Endothelial cell of umbilical vein (primary cell): Measurements from ENCODE around the gene RAD51B. TPM values are rescaled to one million over a fixed set of nuclear protein-coding genes. Genes with fewer than 3 reads are reported as not detected.

Experiments used
- BruUV-seq: library from RNA; stranded (reverse); fragments of 400-500 nt; replicated peaks from 2 replicates; lab custom pipeline; 2021; lab: Mats Ljungman, UMichigan
- CTCF ChIA-PET: fragments of 300-600, 350-600 bp; sonication (Branson Sonifier 250); formaldehyde crosslinking; loops from one replicate; lab custom pipeline; 2021; ENCODE audit warnings: antibody characterized with exemption, inconsistent platforms; lab: Charles Lee
- POLR2A ChIA-PET: fragments of 300-600, 350-600 bp; sonication (Branson Sonifier 250); formaldehyde crosslinking; loops from one replicate; lab custom pipeline; 2021; ENCODE audit warnings: antibody characterized with exemption, inconsistent platforms; lab: Charles Lee
- DNase-seq: peaks from one replicate; pipeline ENCODE4 v3.0.0-alpha.2; 2011; ENCODE audit warnings: low read depth, low spot score
- FAIRE-seq: peaks from 2 replicates; lab custom pipeline; 2011; peaks lifted over from hg19 to GRCh38; lab: Jason Lieb, UNC
- H2AFZ ChIP-seq: 2 replicates; pipeline ENCODE4 v1.6.0; 2012; ENCODE audit warnings: low read depth, low read length, control low read depth, inconsistent platforms
- H3K27ac ChIP-seq: 2 replicates; pipeline ENCODE4 v1.5.1; 2011; ENCODE audit warnings: low read depth, mild to moderate bottlenecking, control low read depth, low read length, moderate library complexity; ENCODE audit not compliant: insufficient read depth
- H3K27me3 ChIP-seq, 2 experiments: 2 replicates each; pipeline versions ENCODE4 v1.6.0 to v1.6.1; 2011; ENCODE audit warnings: low read length in 2 of 2, mixed read lengths in 1 of 2; ENCODE audit not compliant: control insufficient read depth in 2 of 2, insufficient read depth in 2 of 2
- H3K36me3 ChIP-seq, 2 experiments: 2 replicates in 1 of 2; 3 replicates in 1 of 2; pipeline ENCODE4 v1.5.1; 2011; ENCODE audit warnings: low read length in 2 of 2, mild to moderate bottlenecking in 1 of 2, moderate library complexity in 1 of 2; ENCODE audit not compliant: control insufficient read depth in 2 of 2, insufficient read depth in 2 of 2; ENCODE audit errors: extremely low read depth in 1 of 2
- H3K4me1 ChIP-seq: 3 replicates; pipeline ENCODE4 v1.5.1; 2011; ENCODE audit warnings: mild to moderate bottlenecking, low read length; ENCODE audit not compliant: control insufficient read depth, insufficient read depth; ENCODE audit errors: extremely low read depth
- H3K4me2 ChIP-seq: 2 replicates; pipeline ENCODE4 v1.6.1; 2011; ENCODE audit warnings: low read length, control low read depth, mixed read lengths; ENCODE audit not compliant: insufficient read depth
- H3K4me3 ChIP-seq, 3 experiments: fragments of 200-600 bp in 1 of 3; sonication (generic), shearing (Covaris generic) in 1 of 3; replicated peaks in 1 of 3; 2 replicates each; pipeline ENCODE4 v1.5.1; 2011 to 2016; ENCODE audit warnings: control low read depth in 3 of 3, low read length in 3 of 3, mild to moderate bottlenecking in 2 of 3, inconsistent platforms in 1 of 3, low read depth in 1 of 3, moderate library complexity in 1 of 3; ENCODE audit not compliant: insufficient read depth in 1 of 3
- H3K79me2 ChIP-seq: 2 replicates; pipeline ENCODE4 v1.6.0; 2012; ENCODE audit warnings: low read length, inconsistent platforms; ENCODE audit not compliant: control insufficient read depth, insufficient read depth
- H3K9ac ChIP-seq: replicated peaks from 2 replicates; pipeline ENCODE3; 2011; ENCODE audit warnings: low read length, control low read depth; ENCODE audit not compliant: insufficient read depth; ENCODE audit errors: extremely low read depth
- H3K9me1 ChIP-seq: replicated peaks from 3 replicates; pipeline ENCODE4 v1.6.0; 2011; ENCODE audit warnings: mild to moderate bottlenecking, low read length; ENCODE audit not compliant: control insufficient read depth, insufficient read depth; ENCODE audit errors: extremely low read depth
- H3K9me3 ChIP-seq: replicated peaks from 2 replicates; pipeline ENCODE4 v1.5.1; 2012; ENCODE audit warnings: low read length, inconsistent platforms; ENCODE audit not compliant: control insufficient read depth, insufficient read depth
- H4K20me1 ChIP-seq: replicated peaks from 2 replicates; pipeline ENCODE3; 2011; ENCODE audit warnings: mild to moderate bottlenecking, low read length; ENCODE audit not compliant: control insufficient read depth, insufficient read depth; ENCODE audit errors: extremely low read depth
- CTCF ChIP-seq, 2 donors: IDR thresholded peaks; 1 replicate in 1 of 2; 2 replicates in 1 of 2; pipeline ENCODE4 v1.5.1; 2011; ENCODE audit warnings: low read length in 2 of 2, mild to moderate bottlenecking in 2 of 2, moderate library complexity in 2 of 2, control low read depth in 1 of 2, inconsistent platforms in 1 of 2, low read depth in 1 of 2; ENCODE audit not compliant: insufficient read depth in 1 of 2; ENCODE audit errors: extremely low read depth in 1 of 2
- EZH2 ChIP-seq: IDR thresholded peaks from 2 replicates; pipeline ENCODE4 v1.6.1; 2012; ENCODE audit warnings: borderline replicate concordance, low read depth, mild to moderate bottlenecking, moderate library complexity, low read length, inconsistent platforms; ENCODE audit not compliant: severe bottlenecking
- FOS ChIP-seq: IDR thresholded peaks from 2 replicates; pipeline ENCODE4 v1.6.1; 2011; ENCODE audit warnings: mild to moderate bottlenecking, low read length, moderate library complexity, borderline replicate concordance; ENCODE audit not compliant: insufficient read depth
- GATA2 ChIP-seq: IDR thresholded peaks from 2 replicates; pipeline ENCODE4 v1.7.0; 2011; ENCODE audit warnings: low read depth, mild to moderate bottlenecking, moderate library complexity, mixed read lengths, low read length; ENCODE audit not compliant: insufficient read length, insufficient read depth
- JUN ChIP-seq: IDR thresholded peaks from 2 replicates; pipeline ENCODE4 v1.6.1; 2011; ENCODE audit warnings: borderline replicate concordance, low read depth; ENCODE audit not compliant: insufficient read length, insufficient read depth
- MAX ChIP-seq: IDR thresholded peaks from 2 replicates; pipeline ENCODE4 v1.6.1; 2011; ENCODE audit not compliant: insufficient read depth, insufficient read length
- MYC ChIP-seq: IDR thresholded peaks from one replicate; pipeline ENCODE4 v1.6.1; 2011; ENCODE audit warnings: mild to moderate bottlenecking, low read depth, low read length
- POLR2A ChIP-seq: IDR thresholded peaks from 2 replicates; pipeline ENCODE4 v1.6.1; 2012; ENCODE audit warnings: low read depth, mild to moderate bottlenecking, control low read depth, low read length
- POLR2AphosphoS5 ChIP-seq: IDR thresholded peaks from 2 replicates; pipeline ENCODE4 v1.6.1; 2012; ENCODE audit warnings: low read depth, mild to moderate bottlenecking, control low read depth, low read length, moderate library complexity; ENCODE audit not compliant: insufficient read depth
- dilution Hi-C: fragments of 300-500 bp; cut with MboI; formaldehyde crosslinking; loops from one replicate; pipeline ENCODE4 v1.15.0; 2019; ENCODE audit warnings: low sequenced_read_pairs; ENCODE audit not compliant: extremely low pct_ligation_motif_present
- intact Hi-C: fragments of 100-400 bp; cut with micrococcal nuclease; formaldehyde crosslinking; loops from one replicate; pipeline ENCODE4 v1.10.0; 2022
- polyA plus RNA-seq, 4 experiments: library from polyadenylated mRNA; depleted of rRNA in 3 of 4; stranded (reverse) in 3 of 4; unstranded in 1 of 4; fragments of >200 nt; gene quantifications; 2 replicates each; pipeline versions ENCODE4 v1.2.1 to v1.2.3, GENCODE V29; 2011 to 2012; ENCODE audit warnings: missing spikeins in 1 of 4
- total RNA-seq: library from RNA; stranded (reverse); gene quantifications from 2 replicates; pipeline ENCODE4 v1.2.3, GENCODE V29; 2021

The RAD51B gene
- total and polyA plus RNA-seq, 2 donors (not counting 3 experiments of a cell fraction or from before 2014, with no cell fraction given) = 3.9 to 19.0 TPM

GRCh38 chr14:68556253-68556652 lies 736.7 kb downstream of the RAD51B start:
- no peak overlapping the region for H3K4me2 ChIP-seq
- ChIA-PET POLR2A (no interaction called here), CTCF (no interaction called here)
- no TSS peak for BruUV-seq
- FAIRE-seq (no peak), DNase-seq (no peak)
- H4K20me1 ChIP-seq = no peaks in the 10 kb centered on the region
- no peak overlapping the region for H2AFZ ChIP-seq
- H3K9me3 ChIP-seq = no peaks in the 10 kb centered on the region
- H3K27me3 ChIP-seq = no peaks in the 10 kb centered on the region
- no peak overlapping the region for H3K9ac ChIP-seq
- H3K4me1 ChIP-seq = peaks cover 47% of the 10 kb centered on the region
- no peak for TF ChIP-seq JUN
- TF ChIP-seq CTCF (IDR thresholded peaks at IDR 0.05; ENCODE audit: extremely low read depth in 1 of 2, insufficient read depth in 1 of 2, low read depth in 1 of 2, low read length in 2 of 2) = no peak
- TF ChIP-seq POLR2A = no peak
- no peak for TF ChIP-seq GATA2
- TF ChIP-seq FOS = no peak
- TF ChIP-seq POLR2AphosphoS5 = no peak
- TF ChIP-seq EZH2 = no peak
- TF ChIP-seq MYC = no peak
- TF ChIP-seq MAX = no peak
- no peaks in the 10 kb centered on the region for H3K36me3 ChIP-seq
- no peak overlapping the region for H3K27ac ChIP-seq
- no peak overlapping the region for H3K4me3 ChIP-seq
- dilution Hi-C loops (no loop called here), intact Hi-C loops (loop anchor here (5.0 kb wide), 1 partner anchor 309 kb away; no protein-coding TSS in a partner anchor)
- H3K79me2 ChIP-seq = no peaks in the 10 kb centered on the region
- H3K9me1 ChIP-seq = no peaks in the 10 kb centered on the region
